ENCODE results near the gene TIMM13. TPM values are rescaled to one million over a fixed set of nuclear protein-coding genes. Genes with fewer than 3 reads are reported as not detected.

Gene TIMM13
- total RNA-seq, 4 donors from 2014 or later = 46.2 to 65.7 (median 53.8) TPM

- peaks cover 0 to 43% (median 0%) of the 10 kb centered on the region in 4 donors for H3K27me3 ChIP-seq
- no peak overlapping the region for H3K4me3 ChIP-seq
- no peak for DNase-seq
- no peaks in the 10 kb centered on the region for H3K36me3 ChIP-seq
- WGBS, 2 donors = 50 to 67% methylated on average over 5 to 12 of the region's 15 CpGs
- intact Hi-C loops (cut with DNase I) = no loop called here
- H3K9me3 ChIP-seq = peaks cover 0 to 11% (median 10%) of the 10 kb centered on the region in 3 donors
- H3K27ac ChIP-seq = no peak overlapping the region
- no peaks in the 10 kb centered on the region for H3K4me1 ChIP-seq
- no peak for TF ChIP-seq POLR2A (IDR thresholded peaks at IDR 0.05)
- TF ChIP-seq, protein P1, sequence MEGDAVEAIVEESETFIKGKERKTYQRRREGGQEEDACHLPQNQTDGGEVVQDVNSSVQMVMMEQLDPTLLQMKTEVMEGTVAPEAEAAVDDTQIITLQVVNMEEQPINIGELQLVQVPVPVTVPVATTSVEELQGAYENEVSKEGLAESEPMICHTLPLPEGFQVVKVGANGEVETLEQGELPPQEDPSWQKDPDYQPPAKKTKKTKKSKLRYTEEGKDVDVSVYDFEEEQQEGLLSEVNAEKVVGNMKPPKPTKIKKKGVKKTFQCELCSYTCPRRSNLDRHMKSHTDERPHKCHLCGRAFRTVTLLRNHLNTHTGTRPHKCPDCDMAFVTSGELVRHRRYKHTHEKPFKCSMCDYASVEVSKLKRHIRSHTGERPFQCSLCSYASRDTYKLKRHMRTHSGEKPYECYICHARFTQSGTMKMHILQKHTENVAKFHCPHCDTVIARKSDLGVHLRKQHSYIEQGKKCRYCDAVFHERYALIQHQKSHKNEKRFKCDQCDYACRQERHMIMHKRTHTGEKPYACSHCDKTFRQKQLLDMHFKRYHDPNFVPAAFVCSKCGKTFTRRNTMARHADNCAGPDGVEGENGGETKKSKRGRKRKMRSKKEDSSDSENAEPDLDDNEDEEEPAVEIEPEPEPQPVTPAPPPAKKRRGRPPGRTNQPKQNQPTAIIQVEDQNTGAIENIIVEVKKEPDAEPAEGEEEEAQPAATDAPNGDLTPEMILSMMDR (IDR thresholded peaks at IDR 0.05) = no peak
Measured at GRCh38 chr19:2376784-2377519, 50.4 kb downstream of the TIMM13 start.

Other genes starting within 250 kb of the TIMM13 start
- gene PLEKHJ1, start 191.3 kb downstream of the TIMM13 start, total RNA-seq = 10 to 100 TPM; 44.8 to 56.5 (median 48.8) TPM
- gene SF3A2, start 190.8 kb downstream of the TIMM13 start, total RNA-seq = 10 to 100 TPM; 19.3 to 39.7 (median 31.3) TPM
- gene AMH, start 178.3 kb downstream of the TIMM13 start, total RNA-seq = 1 to 10 TPM in 1 of 4 donors, under 1 TPM in 2, not detected in 1; 0.76 to 1.1 (median 0.88) TPM
- gene JSRP1, start 171.2 kb downstream of the TIMM13 start, total RNA-seq = 1 to 10 TPM in 1 of 4 donors, not detected in 3; 1.5 TPM
- under 1 TPM in 3 of 4 donors, not detected in 1; 0.32 to 0.40 (median 0.38) TPM for gene PEAK3, start 145.4 kb downstream of the TIMM13 start, total RNA-seq
- gene LINGO3, start 119.4 kb downstream of the TIMM13 start, total RNA-seq = under 1 TPM in 1 of 4 donors, not detected in 3; 0.09 TPM
- 100 to 1,000 TPM in 3 of 4 donors, 10 to 100 TPM in 1; 97.8 to 163 (median 128) TPM for gene LSM7, start 99.0 kb downstream of the TIMM13 start, total RNA-seq
- 10 to 100 TPM; 14.7 to 37.7 (median 36.2) TPM for gene SPPL2B, start 98.9 kb downstream of the TIMM13 start, total RNA-seq
- gene TMPRSS9, start 67.3 kb downstream of the TIMM13 start, total RNA-seq = under 1 TPM in 1 of 4 donors, not detected in 3; 0.19 TPM
- 10 to 100 TPM; 38.7 to 93.3 (median 61.4) TPM for gene LMNB2, start 29.4 kb upstream of the TIMM13 start, total RNA-seq
- gene GADD45B, start 48.5 kb upstream of the TIMM13 start, total RNA-seq = 10 to 100 TPM; 21.6 to 40.1 (median 28.7) TPM